GM18499 (cell line): ENCODE data around the gene GNG4.
A peak's percentile ranks its signal among the peaks of the same experiment; 100 is the strongest.
"Not testable (repeated sequence)": the region's sequence is repeated elsewhere in the genome, so short reads cannot be mapped to it uniquely, and the experiment has no call there.

Experiments used
- ATAC-seq: cut with Tn5 transposase; IDR thresholded peaks from one replicate; pipeline ENCODE4 v1.9.1; 2021; ENCODE audit warnings: moderate number of reproducible peaks; ENCODE audit not compliant: insufficient read depth, unreplicated experiment

GNG4 gene

DNA sequence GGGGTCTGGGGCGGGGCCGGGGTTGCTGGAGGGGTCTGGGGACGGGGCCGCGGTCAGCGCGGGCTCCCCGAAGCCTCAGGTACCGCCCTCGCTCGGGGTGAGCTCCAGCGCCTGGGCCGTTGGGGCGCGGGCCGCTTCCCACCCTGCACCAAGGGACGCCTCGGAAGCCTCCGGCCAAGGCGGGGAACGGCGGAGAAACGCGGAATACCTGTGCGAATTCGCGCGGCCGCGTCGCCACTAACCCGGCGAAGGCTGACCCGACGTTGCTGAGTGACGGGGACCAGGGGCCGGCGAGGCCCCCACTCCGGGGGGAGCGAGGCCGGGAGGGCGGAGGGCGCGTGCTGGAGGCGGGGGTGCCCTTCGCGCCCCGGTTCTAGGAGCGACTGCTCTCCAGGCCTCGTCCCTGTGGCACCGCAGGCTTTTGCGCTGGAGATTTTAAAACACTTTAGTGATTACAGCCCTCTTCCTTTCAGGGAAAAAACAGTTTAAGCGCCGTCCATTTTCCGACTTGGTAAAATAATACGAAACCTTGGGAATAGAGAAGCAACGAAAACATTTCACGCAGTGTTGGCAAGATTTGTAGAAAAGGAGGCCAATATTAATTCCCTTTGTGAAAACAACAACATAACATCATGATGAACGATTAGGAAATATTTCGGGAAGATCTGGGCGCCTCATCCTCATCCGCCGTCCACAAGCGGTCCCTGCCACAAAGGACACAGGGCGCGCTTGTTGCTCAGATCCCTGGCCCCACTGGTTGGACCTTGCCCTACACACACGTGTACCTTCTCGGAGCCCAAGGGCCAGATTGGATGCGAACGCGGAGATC is 971 bp upstream of the GNG4 start:
- ATAC-seq, result no peak

GRCh38 chr1:235648954-235649367 is 623 bp downstream of the GNG4 start:
- ATAC-seq, result no peak

- ATAC-seq, result no peak
Observed at GRCh38 chr1:235648407-235648907, 1.1 kb downstream of the GNG4 start.

DNA sequence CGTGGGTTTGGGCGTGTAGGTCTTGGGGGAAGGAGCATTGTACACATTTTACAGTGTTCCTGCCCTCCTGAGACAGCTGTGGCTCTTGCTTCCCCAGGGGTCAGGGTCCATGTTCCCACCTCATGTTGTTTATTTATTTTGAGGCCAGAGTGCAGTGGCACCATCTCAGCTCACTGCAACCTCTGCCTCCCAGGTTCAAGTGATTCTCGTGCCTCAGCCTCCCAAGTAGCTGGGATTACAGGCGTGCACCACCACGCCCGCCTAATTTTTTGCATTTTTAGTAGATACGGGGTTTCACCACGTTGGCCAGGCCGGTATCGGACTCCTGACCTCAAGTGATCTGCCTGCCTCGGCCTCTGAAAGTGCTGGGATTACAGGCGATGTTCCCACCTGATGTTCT is 2.0 kb downstream of the GNG4 start:
- ATAC-seq, result not testable (repeated sequence)

- no peak for ATAC-seq
Observed at GRCh38 chr1:235646463-235646862, 3.1 kb downstream of the GNG4 start.

DNA sequence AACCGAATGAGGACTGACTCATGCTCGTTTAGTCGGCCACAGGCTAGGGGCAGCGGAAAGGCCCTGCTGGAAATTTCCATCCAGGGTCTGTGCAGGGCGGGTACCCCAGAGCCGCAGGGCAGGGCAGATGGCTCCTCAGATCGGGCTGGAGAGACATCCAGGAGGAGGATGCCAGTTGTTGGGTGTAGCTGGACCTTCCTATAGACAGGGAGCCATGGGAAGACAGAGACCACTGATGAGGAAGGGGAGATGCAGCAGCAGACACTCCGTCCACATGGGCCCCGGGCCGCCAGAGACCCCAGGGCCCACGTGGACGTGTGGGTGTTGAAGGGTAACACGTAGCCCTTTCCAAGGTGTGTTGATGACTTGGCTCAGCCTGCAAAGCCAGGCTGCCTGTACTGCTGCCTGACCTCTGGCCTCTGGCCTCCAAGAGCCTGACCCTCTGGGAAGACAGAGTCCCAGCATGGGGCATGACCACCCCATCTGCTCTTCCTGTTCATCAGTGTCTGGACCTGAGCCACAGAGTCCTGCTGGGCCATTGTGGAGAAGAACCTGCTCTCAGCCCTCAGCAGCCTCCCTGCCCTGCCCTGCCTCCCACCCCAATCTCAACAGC is 4.8 kb downstream of the GNG4 start:
- no peak for ATAC-seq

- ATAC-seq, result no peak
Observed at GRCh38 chr1:235643837-235644692, 5.5 kb downstream of the GNG4 start.

DNA sequence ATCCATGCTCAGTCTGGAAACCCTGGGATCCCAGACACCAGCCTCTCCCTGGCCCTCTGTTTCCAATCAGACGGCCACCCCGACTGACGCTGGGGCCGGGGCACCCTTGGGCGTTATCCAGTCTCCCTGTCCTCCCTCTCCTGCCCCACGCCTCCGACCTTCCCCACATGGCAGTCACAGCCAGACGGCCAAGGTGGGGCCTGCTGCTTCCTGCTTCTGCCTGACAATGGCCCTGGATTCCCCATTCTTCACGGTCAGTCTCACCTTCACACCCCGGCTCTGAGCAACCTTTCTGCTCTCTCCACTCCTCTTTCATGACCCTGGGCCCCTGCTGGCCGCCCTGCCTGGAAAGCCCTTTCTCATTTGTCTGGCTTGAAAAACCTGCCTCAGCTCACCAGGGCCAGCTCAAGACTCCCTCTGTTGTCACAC is 6.6 kb downstream of the GNG4 start:
- ATAC-seq, result no peak

DNA sequence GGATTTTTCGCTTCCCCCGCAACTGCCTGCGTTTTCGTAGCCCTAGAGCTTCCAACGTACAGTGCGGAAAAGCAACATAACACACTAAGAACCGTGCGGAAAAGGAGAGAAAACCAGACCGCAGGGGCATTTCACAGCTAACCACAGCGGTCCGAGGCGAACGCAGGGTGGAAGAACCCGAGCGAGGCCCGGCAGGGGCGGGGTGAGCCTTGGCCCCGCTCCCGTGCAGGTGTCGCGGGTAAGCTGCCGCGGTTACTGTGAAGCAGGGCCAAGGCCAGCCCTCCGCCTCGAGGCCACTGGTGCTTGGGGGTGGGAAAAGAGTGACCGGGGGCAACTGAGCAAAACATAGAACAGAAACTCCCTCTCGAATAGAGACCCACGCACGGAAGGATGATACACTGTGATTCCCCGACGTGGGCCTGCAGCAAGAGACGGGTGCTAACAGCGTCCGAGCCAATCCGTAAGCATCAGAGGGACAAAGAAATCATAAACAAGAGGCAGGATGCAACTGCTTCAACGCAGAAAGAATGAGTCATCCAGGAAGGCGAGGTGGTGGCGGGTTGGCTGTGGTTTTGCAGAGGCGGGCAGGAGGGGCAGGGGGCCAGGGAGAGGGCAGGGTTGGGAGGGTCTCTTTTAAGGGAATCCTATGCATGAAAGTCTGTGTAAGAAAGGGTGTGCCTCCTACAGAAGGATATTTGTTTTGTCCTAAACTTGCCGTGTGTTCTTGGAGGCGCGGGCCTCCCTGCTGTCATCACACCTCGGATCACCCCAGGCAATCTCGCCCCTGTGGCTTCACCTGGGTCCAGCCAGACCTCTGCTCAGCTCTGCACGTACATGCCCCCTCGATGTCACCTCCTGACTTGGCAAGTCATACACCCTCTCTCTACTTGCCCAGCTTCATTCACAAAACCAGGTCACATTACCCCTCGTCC is 7.3 kb downstream of the GNG4 start:
- peak; percentile 47 for ATAC-seq

- no peak for ATAC-seq
Observed at GRCh38 chr1:235640580-235640979, 9.0 kb downstream of the GNG4 start.

DNA sequence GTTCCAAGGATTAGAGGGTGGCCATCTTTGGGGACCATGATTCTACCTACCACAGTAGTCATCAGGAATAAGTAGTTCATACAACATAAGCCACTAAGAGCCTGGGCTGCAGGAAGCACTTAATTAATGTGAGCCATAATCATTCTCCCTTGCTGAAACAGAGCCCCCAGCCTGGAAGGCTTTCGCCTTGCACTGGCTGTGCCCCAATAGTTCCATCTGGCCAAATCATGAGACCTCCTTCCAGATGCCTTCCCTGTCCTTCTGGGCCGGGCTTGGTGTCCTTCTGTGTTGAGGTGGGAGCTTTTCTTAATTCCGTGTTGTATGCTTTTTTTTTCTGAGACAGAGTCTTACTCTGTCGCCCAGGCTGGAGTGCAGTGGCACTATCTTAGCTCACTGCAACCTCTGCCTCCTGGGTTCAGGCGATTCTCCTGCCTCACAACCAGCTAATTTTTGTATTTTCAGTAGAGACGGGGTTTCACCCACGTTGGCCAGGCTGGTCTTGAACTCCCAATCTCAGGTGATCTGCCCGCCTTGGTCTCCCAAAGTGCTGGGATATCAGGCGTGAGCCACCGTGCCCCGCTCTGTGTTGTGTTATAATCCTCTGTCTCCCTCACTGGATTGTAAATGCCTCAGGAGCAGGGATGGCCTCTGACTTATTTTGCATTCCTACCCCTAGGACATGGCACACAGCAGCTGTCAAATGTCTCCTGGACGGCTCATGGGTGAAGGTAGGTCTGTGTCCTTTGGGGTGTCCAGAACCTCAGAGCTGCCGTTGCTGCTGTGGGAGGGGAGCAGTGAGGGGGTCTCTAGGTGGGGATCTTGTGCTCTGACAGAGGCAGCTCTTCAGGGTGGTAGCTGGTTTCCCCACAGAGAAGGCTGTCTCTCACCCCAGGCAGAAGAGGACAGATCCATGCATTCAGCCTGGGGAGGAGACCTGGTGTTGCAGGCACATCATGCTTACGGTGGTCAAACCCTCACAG is 10.1 kb downstream of the GNG4 start:
- ATAC-seq, result no peak

GRCh38 chr1:235638612-235639011 is 11.0 kb downstream of the GNG4 start:
- not testable (repeated sequence) for ATAC-seq

- ATAC-seq, result no peak
Observed at GRCh38 chr1:235637756-235638534, 11.6 kb downstream of the GNG4 start.

DNA sequence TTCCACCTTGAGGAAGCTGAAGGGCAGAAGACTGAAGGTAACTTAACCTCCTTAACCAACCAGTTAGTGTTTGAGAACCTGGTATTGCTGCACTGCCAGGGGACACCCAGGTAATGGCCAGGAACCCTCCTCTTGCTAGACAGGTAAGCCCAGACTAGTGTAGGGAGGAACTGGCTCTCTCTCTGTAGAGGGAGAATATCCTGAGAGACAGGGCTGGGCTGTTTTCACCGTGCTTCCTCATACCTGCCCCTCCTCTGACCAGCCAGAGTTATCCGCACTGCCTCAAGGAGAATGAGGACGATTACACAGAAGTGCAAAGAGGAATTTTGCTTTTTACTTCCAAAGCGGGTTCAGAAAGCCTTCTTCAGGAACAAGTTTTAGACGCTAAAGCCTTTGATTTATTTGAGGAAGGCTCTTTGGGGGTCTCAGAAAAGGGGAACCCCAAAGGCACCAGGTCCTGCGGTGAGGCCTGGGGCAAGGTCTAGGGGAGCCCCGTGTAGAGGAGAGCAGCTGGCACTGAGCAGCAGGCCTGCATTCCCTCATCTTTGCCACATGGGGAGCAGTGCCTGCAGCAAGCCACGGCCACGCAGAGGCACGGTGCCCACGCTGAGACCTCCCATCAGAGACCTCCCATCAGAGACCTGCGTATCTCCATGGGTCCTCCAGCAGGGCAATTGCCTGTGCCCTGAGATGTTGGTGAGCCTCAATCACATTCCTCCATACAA is 13.5 kb downstream of the GNG4 start:
- no peak for ATAC-seq

- ATAC-seq, result peak; percentile 70
Observed at GRCh38 chr1:235632506-235633401, 16.8 kb downstream of the GNG4 start.

- no peak for ATAC-seq
Observed at GRCh38 chr1:235631816-235632215, 17.8 kb downstream of the GNG4 start.
